Activated CD4-positive, alpha-beta T cell treated with anti-CD3 and anti-CD28 coated beads, Interleukin-2, amount 10 ng/mL, durations not matched to agents 24 days and 14 days (primary cell): ENCODE measurements around the gene VTA1. TPM values are rescaled to one million over a fixed set of nuclear protein-coding genes. Genes with fewer than 3 reads are reported as not detected.

ENCODE experiments used
- DNase-seq: peaks from one replicate; pipeline ENCODE4 v3.0.0; 2022
- H3K27ac Mint-ChIP-seq: one replicate; pipeline ENCODE4 v1.8.0; 2022; ENCODE audit warnings: mild to moderate bottlenecking, mixed read lengths
- H3K27me3 Mint-ChIP-seq: one replicate; pipeline ENCODE4 v1.8.0; 2022; ENCODE audit warnings: mixed read lengths
- H3K36me3 Mint-ChIP-seq: one replicate; pipeline ENCODE4 v1.8.0; 2022; ENCODE audit warnings: low read depth, mild to moderate bottlenecking, mixed read lengths
- H3K4me1 Mint-ChIP-seq: one replicate; pipeline ENCODE4 v1.8.0; 2021; ENCODE audit warnings: mixed read lengths
- H3K4me3 Mint-ChIP-seq: one replicate; pipeline ENCODE4 v1.8.0; 2022; ENCODE audit warnings: mild to moderate bottlenecking, moderate library complexity, mixed read lengths
- H3K9me3 Mint-ChIP-seq: one replicate; pipeline ENCODE4 v1.8.0; 2021; ENCODE audit warnings: mixed read lengths
- intact Hi-C: fragments of 100-400 bp; cut with micrococcal nuclease; formaldehyde crosslinking; loops from one replicate; pipeline ENCODE4 v1.15.1; 2023
- total RNA-seq: library from RNA; stranded (reverse); gene quantifications from 2 replicates; pipeline ENCODE4 v1.2.3, GENCODE V29; 2022

The VTA1 gene
- total RNA-seq, 1 donor from 2014 or later, result 54.0 TPM

GRCh38 chr6:142246960-142247359 is 99.9 kb downstream of the VTA1 start:
- intact Hi-C loops, result no loop called here
- no peaks in the 10 kb centered on the region for H3K36me3 Mint-ChIP-seq
- no peak for DNase-seq
- no peak overlapping the region for H3K4me3 Mint-ChIP-seq
- H3K27ac Mint-ChIP-seq, result no peak overlapping the region
- H3K4me1 Mint-ChIP-seq, result no peaks in the 10 kb centered on the region
- H3K9me3 Mint-ChIP-seq, result no peaks in the 10 kb centered on the region
- H3K27me3 Mint-ChIP-seq, result peaks cover 10% of the 10 kb centered on the region

- Mint-ChIP-seq H3K27me3 (peaks cover 7% of the 10 kb centered on the region), H3K9me3 (no peaks in the 10 kb centered on the region), H3K4me1 (no peaks in the 10 kb centered on the region), H3K4me3 (no peak overlapping the region), H3K27ac (no peak overlapping the region), H3K36me3 (no peaks in the 10 kb centered on the region)
- intact Hi-C loops, result no loop called here
- no peak for DNase-seq
Observed at GRCh38 chr6:142249266-142249665, 102.2 kb downstream of the VTA1 start.

GRCh38 chr6:142251930-142252445 is 104.9 kb downstream of the VTA1 start:
- H3K4me1 Mint-ChIP-seq, result no peaks in the 10 kb centered on the region

GRCh38 chr6:142254513-142254912 is 107.5 kb downstream of the VTA1 start:
- H3K27ac Mint-ChIP-seq, result no peak overlapping the region

More at GRCh38 chr6:142251930-142252445, 104.9 kb downstream of the VTA1 start:
- Mint-ChIP-seq H3K9me3 (no peaks in the 10 kb centered on the region), H3K27me3 (peaks cover 2% of the 10 kb centered on the region), H3K4me3 (no peak overlapping the region), H3K27ac (no peak overlapping the region), H3K36me3 (no peaks in the 10 kb centered on the region)
- no peak for DNase-seq
- intact Hi-C loops, result no loop called here

GRCh38 chr6:142255785-142256184 is 108.7 kb downstream of the VTA1 start:
- Mint-ChIP-seq H3K36me3 (no peaks in the 10 kb centered on the region), H3K9me3 (no peaks in the 10 kb centered on the region), H3K27ac (no peak overlapping the region), H3K27me3 (no peaks in the 10 kb centered on the region), H3K4me1 (no peaks in the 10 kb centered on the region), H3K4me3 (no peak overlapping the region)
- intact Hi-C loops, result no loop called here
- no peak for DNase-seq

More at GRCh38 chr6:142254513-142254912, 107.5 kb downstream of the VTA1 start:
- Mint-ChIP-seq H3K36me3 (no peaks in the 10 kb centered on the region), H3K27me3 (no peaks in the 10 kb centered on the region), H3K9me3 (no peaks in the 10 kb centered on the region), H3K4me3 (no peak overlapping the region), H3K4me1 (no peaks in the 10 kb centered on the region)
- no peak for DNase-seq
- intact Hi-C loops, result no loop called here

- Mint-ChIP-seq H3K9me3 (no peaks in the 10 kb centered on the region), H3K4me3 (no peak overlapping the region), H3K27ac (no peak overlapping the region), H3K36me3 (no peaks in the 10 kb centered on the region), H3K27me3 (peaks cover 2% of the 10 kb centered on the region), H3K4me1 (no peaks in the 10 kb centered on the region)
- intact Hi-C loops, result no loop called here
- no peak for DNase-seq
Observed at GRCh38 chr6:142258305-142258704, 111.2 kb downstream of the VTA1 start.

GRCh38 chr6:142258757-142259156 is 111.7 kb downstream of the VTA1 start:
- Mint-ChIP-seq H3K27me3 (peaks cover 2% of the 10 kb centered on the region), H3K4me3 (no peak overlapping the region), H3K4me1 (no peaks in the 10 kb centered on the region), H3K9me3 (no peaks in the 10 kb centered on the region), H3K27ac (no peak overlapping the region), H3K36me3 (no peaks in the 10 kb centered on the region)
- DNase-seq, result no peak
- intact Hi-C loops, result no loop called here

GRCh38 chr6:142260748-142261147 is 113.7 kb downstream of the VTA1 start:
- no peaks in the 10 kb centered on the region for H3K9me3 Mint-ChIP-seq
- H3K27me3 Mint-ChIP-seq, result peaks cover 7% of the 10 kb centered on the region
- H3K4me3 Mint-ChIP-seq, result no peak overlapping the region
- no peaks in the 10 kb centered on the region for H3K36me3 Mint-ChIP-seq
- intact Hi-C loops, result no loop called here
- DNase-seq, result no peak
- no peak overlapping the region for H3K27ac Mint-ChIP-seq
- no peaks in the 10 kb centered on the region for H3K4me1 Mint-ChIP-seq

GRCh38 chr6:142262231-142262630 is 115.2 kb downstream of the VTA1 start:
- H3K9me3 Mint-ChIP-seq, result no peaks in the 10 kb centered on the region
- DNase-seq, result no peak
- H3K27me3 Mint-ChIP-seq, result peaks cover 7% of the 10 kb centered on the region
- H3K4me1 Mint-ChIP-seq, result no peaks in the 10 kb centered on the region
- intact Hi-C loops, result no loop called here
- H3K4me3 Mint-ChIP-seq, result no peak overlapping the region
- no peaks in the 10 kb centered on the region for H3K36me3 Mint-ChIP-seq
- no peak overlapping the region for H3K27ac Mint-ChIP-seq

GRCh38 chr6:142265476-142265875 is 118.4 kb downstream of the VTA1 start:
- intact Hi-C loops, result no loop called here
- Mint-ChIP-seq H3K9me3 (no peaks in the 10 kb centered on the region), H3K4me1 (no peaks in the 10 kb centered on the region), H3K36me3 (no peaks in the 10 kb centered on the region), H3K27me3 (peaks cover 7% of the 10 kb centered on the region), H3K4me3 (no peak overlapping the region), H3K27ac (no peak overlapping the region)
- DNase-seq, result no peak

GRCh38 chr6:142266060-142266459 is 119.0 kb downstream of the VTA1 start:
- no peak overlapping the region for H3K4me3 Mint-ChIP-seq
- intact Hi-C loops, result no loop called here
- H3K27me3 Mint-ChIP-seq, result peaks cover 7% of the 10 kb centered on the region
- H3K4me1 Mint-ChIP-seq, result no peaks in the 10 kb centered on the region
- no peaks in the 10 kb centered on the region for H3K36me3 Mint-ChIP-seq
- DNase-seq, result no peak
- H3K9me3 Mint-ChIP-seq, result no peaks in the 10 kb centered on the region
- no peak overlapping the region for H3K27ac Mint-ChIP-seq

- peaks cover 9% of the 10 kb centered on the region for H3K27me3 Mint-ChIP-seq
- no peaks in the 10 kb centered on the region for H3K36me3 Mint-ChIP-seq
- no peaks in the 10 kb centered on the region for H3K9me3 Mint-ChIP-seq
- H3K4me3 Mint-ChIP-seq, result no peak overlapping the region
- no peaks in the 10 kb centered on the region for H3K4me1 Mint-ChIP-seq
- no peak for DNase-seq
- intact Hi-C loops, result no loop called here
- H3K27ac Mint-ChIP-seq, result no peak overlapping the region
Observed at GRCh38 chr6:142271476-142271875, 124.4 kb downstream of the VTA1 start.

Other genes starting within 250 kb of the VTA1 start
- not detected in 2 replicates for gene GJE1, start 14.3 kb upstream of the VTA1 start, total RNA-seq
- gene NMBR, start 141 bp upstream of the VTA1 start, total RNA-seq, result not detected in 2 replicates
- gene ADGRG6, start 154.7 kb downstream of the VTA1 start, total RNA-seq, result not detected in 2 replicates